Measurements from ENCODE around the gene FGF21.
A peak's percentile ranks its signal among the peaks of the same experiment; 100 is the strongest.

Gene FGF21

DNA sequence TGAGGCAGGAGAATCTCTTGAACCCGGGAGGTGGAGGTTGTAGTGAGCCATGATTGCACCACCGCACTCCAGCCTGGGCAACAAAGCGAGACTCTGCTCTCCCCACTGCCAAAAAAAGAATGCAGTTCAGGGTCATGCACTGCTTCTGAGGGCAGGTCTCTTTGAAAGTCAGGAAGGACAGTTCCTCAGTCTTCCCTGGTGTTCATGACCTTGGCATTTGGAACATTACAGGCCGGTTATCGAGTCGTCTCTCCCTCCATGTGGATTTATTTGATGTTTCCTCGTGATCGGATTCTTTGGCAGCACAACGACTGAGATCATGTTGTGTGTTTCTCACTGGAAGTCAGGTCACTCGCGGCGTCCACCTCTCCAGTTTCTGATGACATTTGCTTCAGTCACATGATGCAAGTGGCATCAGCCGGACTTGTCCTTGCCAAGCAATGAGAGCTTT lies 17.2 kb downstream of the FGF21 start:
- DNase-seq, result peak in 1 of 2 donors; percentile 37
- Histone ChIP-seq H3K27me3 (peaks cover 0 to 21% of the 10 kb centered on the region in 2 donors), H3K4me1 (no peaks in the 10 kb centered on the region), H3K36me3 (no peaks in the 10 kb centered on the region), H3K4me3 (no peak overlapping the region), H3K27ac (no peak overlapping the region), H3K9me3 (no peaks in the 10 kb centered on the region)
- TF ChIP-seq, protein P1, sequence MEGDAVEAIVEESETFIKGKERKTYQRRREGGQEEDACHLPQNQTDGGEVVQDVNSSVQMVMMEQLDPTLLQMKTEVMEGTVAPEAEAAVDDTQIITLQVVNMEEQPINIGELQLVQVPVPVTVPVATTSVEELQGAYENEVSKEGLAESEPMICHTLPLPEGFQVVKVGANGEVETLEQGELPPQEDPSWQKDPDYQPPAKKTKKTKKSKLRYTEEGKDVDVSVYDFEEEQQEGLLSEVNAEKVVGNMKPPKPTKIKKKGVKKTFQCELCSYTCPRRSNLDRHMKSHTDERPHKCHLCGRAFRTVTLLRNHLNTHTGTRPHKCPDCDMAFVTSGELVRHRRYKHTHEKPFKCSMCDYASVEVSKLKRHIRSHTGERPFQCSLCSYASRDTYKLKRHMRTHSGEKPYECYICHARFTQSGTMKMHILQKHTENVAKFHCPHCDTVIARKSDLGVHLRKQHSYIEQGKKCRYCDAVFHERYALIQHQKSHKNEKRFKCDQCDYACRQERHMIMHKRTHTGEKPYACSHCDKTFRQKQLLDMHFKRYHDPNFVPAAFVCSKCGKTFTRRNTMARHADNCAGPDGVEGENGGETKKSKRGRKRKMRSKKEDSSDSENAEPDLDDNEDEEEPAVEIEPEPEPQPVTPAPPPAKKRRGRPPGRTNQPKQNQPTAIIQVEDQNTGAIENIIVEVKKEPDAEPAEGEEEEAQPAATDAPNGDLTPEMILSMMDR (IDR thresholded peaks at IDR 0.05), result no peak
- intact Hi-C loops (cut with DNase I; ENCODE audit: low total_unique reads), result no loop called here

- no peaks in the 10 kb centered on the region for H3K36me3 ChIP-seq
- H3K9me3 ChIP-seq, result no peaks in the 10 kb centered on the region
- no peak for DNase-seq
- intact Hi-C loops (cut with DNase I; ENCODE audit: low total_unique reads), result no loop called here
- no peak overlapping the region for H3K27ac ChIP-seq
- H3K4me1 ChIP-seq, result peaks cover 0 to 1% (median 0%) of the 10 kb centered on the region in 4 donors
- no peak overlapping the region for H3K4me3 ChIP-seq
- H3K27me3 ChIP-seq, result no peaks in the 10 kb centered on the region
- TF ChIP-seq, protein P1 (IDR thresholded peaks at IDR 0.05), result no peak
These were observed 21.8 kb downstream of the FGF21 start for GRCh38 chr19:48777139-48777538.

DNA sequence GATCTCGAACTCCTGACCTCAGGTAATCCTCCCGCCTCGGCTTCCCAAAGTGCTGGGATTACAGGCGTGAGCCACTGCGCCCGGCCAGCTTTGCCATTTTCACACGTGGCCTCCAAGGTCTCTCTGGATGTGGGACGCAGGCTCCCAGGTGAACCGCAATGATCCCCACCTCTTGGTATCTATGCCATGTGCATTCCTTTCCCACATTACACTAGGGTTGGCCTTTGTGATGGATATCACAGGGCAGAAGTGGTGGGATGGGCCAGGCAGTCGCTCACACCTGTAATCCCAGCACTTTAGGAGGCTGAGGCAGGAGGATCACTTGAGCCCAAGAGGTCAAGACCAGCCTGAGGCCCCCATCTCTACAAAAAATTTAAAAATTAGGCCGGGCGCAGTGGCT lies 22.4 kb downstream of the FGF21 start:
- intact Hi-C loops (cut with DNase I; ENCODE audit: low total_unique reads), result no loop called here
- H3K4me3 ChIP-seq, result no peak overlapping the region
- TF ChIP-seq, protein P1 (IDR thresholded peaks at IDR 0.05), result no peak
- H3K27me3 ChIP-seq, result no peaks in the 10 kb centered on the region
- DNase-seq, result no peak
- peaks cover 0 to 6% (median 2%) of the 10 kb centered on the region in 4 donors for H3K4me1 ChIP-seq
- H3K9me3 ChIP-seq, result no peaks in the 10 kb centered on the region
- H3K36me3 ChIP-seq, result no peaks in the 10 kb centered on the region
- H3K27ac ChIP-seq, result no peak overlapping the region

- Histone ChIP-seq H3K9me3 (no peaks in the 10 kb centered on the region), H3K4me3 (no peak overlapping the region), H3K4me1 (peaks cover 0 to 12% (median 4%) of the 10 kb centered on the region in 4 donors), H3K36me3 (no peaks in the 10 kb centered on the region), H3K27me3 (no peaks in the 10 kb centered on the region), H3K27ac (no peak overlapping the region)
- intact Hi-C loops (cut with DNase I; ENCODE audit: low total_unique reads), result no loop called here
- TF ChIP-seq, protein P1 (IDR thresholded peaks at IDR 0.05), result no peak
- no peak for DNase-seq
These were observed 24.3 kb downstream of the FGF21 start for GRCh38 chr19:48779636-48780035.

GRCh38 chr19:48780631-48781391 lies 25.5 kb downstream of the FGF21 start:
- no peak for DNase-seq
- intact Hi-C loops (cut with DNase I; ENCODE audit: low total_unique reads), result no loop called here
- no peaks in the 10 kb centered on the region for H3K9me3 ChIP-seq
- no peaks in the 10 kb centered on the region for H3K27me3 ChIP-seq
- TF ChIP-seq, protein P1 (IDR thresholded peaks at IDR 0.05), result no peak
- no peaks in the 10 kb centered on the region for H3K36me3 ChIP-seq
- H3K27ac ChIP-seq, result no peak overlapping the region
- peaks cover 0 to 12% (median 4%) of the 10 kb centered on the region in 4 donors for H3K4me1 ChIP-seq
- no peak overlapping the region for H3K4me3 ChIP-seq

Measured in tibial artery (tissue), 4 donors.